ENCODE data around the gene GPR183.

GPR183 gene

DNA sequence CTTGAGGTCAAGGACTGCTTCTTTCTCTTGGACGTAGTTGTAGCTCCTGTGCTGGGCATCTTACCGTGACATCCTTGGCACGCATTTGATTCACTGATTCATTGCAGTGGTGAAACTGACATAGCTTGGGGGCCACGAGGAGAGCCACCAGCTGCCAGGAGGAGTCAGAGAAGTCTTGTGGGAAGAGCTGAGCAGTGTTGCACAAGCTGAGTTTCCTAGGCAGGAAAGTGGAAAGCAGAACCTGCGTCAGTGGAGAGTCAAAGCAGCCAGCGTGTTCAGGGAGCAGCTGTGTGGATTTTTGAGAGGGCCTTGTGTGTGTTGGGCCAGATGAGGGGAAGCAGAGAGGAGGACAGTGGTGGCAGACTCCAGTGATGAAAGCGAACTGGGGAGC is 5.3 kb upstream of the GPR183 start:
- no peak for DNase-seq (ENCODE audit: low read depth in 2 of 2)

DNA sequence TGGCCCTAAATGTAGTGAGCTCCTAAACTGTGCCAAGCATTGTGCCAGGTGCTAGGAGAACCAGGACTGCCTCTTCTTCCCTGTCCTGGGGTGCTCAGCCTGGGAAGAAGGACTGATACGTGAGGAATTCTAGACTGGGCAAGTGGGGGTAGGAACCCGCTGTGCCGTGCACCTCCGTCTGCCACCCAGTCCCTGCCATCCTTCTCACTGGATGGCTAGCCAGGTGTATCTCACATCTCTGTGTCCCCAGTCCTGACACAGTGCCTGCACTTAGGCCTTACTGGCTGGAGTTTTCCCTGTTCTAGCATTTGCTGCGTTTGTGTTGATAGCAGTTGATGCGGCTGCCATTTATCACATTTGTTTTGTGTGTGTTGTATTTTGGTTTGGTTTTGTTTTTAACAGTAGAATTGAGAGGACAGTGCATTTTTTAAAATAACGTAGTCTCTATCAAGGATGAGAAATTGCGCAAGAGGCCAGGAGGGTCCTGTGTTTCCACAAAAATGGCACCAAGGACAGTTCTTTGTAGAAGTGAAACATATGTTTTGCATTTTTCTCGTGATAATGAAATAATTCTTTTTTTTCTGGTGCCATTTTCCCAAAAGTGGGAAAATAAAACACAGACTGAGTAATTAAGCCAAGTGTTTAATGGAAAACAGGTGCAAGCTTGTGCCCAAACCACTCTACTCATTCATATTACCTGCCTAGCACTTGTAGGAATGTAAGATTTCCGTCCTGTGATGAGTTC is 4.7 kb upstream of the GPR183 start:
- no peak for DNase-seq (ENCODE audit: low read depth in 2 of 2)

DNA sequence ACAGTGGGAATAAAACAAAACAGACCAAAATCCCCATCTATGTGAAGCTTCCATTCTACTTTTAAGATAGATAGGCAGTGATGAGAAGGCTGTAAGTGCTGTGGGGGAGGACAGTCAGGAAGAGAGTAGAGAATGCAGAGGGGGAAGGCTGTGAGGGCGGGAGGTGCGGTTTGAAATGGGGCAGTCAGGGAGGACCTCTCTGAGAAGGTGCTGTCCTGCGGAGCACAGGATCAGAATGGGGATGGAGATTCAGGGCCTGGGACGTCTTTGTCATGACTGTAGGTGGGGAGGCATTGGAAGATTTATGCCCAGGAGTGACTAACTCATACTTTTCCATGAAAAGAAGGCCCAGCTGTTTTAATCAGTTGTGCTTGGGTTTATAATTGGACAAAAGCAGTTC is 3.9 kb upstream of the GPR183 start:
- no peak for DNase-seq (ENCODE audit: low read depth in 2 of 2)

GRCh38 chr13:99310382-99311031 is 3.3 kb upstream of the GPR183 start:
- no peak for DNase-seq (ENCODE audit: low read depth in 2 of 2)

DNA sequence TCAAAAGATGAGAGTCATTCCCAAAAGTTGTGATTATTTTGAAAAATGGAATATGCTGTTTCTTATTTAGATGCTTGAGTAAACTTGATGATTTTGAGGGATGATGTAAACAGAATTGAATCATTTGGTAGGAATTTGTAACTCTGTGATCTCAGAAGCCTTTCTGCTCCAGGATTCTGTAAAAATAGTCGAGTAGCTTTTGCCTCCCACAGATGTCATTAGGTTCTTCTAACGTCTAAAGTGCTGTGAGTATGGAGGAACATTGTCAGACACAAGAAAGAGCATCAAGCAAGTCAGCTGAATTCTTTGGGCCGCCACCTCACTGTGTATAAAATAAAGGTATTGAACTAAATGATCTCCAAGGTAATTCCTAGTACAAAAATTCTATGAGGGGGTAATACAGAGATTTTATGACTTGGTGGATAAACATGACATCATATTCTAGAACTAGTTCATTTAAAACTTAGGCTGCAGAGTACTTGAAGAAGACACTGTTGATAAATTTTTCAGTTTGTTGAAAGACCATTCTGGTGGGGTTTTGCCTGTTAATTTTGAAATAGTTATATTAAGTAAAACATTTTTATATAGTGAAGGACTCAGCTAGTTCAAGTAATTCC is 1.4 kb upstream of the GPR183 start:
- DNase-seq (ENCODE audit: low read depth in 2 of 2): no peak

GRCh38 chr13:99307648-99308339 is 595 bp upstream of the GPR183 start:
- peak in 1 of 2 donors; percentile 51 for DNase-seq (ENCODE audit: low read depth in 2 of 2)

GRCh38 chr13:99305566-99305965 is 1.6 kb downstream of the GPR183 start:
- DNase-seq (ENCODE audit: low read depth in 2 of 2): no peak

DNA sequence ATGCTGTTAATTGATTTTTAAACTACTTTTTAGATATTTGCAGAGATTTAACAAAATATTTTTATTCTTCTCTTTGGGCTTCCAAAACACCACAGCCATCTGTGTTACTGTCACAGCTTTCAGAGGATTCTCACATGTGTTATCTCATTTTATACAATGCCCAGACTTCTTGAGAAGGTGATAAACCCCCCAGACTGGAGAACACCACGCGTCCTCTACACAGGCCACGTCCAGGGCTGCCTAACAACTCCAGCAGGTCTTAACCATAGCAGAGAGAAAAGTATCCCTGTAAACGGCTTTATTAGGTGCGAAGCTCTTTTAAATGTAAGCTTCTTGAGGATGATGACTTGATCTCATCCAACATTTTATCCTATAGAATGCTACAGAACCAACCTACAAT is 2.0 kb downstream of the GPR183 start:
- no peak for DNase-seq (ENCODE audit: low read depth in 2 of 2)

GRCh38 chr13:99304541-99304940 is 2.7 kb downstream of the GPR183 start:
- DNase-seq (ENCODE audit: low read depth in 2 of 2): no peak

DNA sequence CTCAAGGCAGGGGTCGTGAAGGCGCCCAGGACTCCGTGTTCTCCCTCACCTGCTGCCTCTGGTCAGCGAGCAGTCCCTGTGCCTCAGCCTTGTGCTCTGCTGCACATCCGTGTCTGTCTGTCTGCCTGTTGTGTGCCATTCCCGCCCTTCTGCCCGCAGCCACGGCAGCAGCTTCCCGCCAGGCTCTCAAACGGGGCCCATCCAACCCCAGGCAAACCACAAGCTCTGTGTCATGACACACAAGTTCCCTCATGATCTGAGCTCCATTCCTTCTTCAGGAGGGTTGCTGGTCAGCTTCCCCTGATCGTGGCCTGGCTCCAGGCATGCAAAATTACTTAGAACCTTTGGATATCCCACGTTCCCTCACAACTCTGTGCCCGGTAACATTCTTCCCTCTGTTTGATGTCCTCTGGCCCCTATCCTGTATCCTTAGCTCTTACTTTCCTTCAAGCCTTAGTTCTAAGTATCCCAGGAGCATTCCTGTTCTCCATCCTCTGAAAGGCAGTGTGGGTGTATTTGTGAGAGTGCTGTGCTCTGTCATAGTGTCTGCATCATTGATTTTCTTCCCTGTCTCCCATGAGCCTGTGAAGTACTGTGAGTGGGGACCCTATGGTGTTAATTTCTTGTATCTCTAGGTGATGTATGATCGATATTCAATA is 3.2 kb downstream of the GPR183 start:
- DNase-seq (ENCODE audit: low read depth in 2 of 2): no peak

GRCh38 chr13:99302637-99303505 is 4.3 kb downstream of the GPR183 start:
- no peak for DNase-seq (ENCODE audit: low read depth in 2 of 2)

DNA sequence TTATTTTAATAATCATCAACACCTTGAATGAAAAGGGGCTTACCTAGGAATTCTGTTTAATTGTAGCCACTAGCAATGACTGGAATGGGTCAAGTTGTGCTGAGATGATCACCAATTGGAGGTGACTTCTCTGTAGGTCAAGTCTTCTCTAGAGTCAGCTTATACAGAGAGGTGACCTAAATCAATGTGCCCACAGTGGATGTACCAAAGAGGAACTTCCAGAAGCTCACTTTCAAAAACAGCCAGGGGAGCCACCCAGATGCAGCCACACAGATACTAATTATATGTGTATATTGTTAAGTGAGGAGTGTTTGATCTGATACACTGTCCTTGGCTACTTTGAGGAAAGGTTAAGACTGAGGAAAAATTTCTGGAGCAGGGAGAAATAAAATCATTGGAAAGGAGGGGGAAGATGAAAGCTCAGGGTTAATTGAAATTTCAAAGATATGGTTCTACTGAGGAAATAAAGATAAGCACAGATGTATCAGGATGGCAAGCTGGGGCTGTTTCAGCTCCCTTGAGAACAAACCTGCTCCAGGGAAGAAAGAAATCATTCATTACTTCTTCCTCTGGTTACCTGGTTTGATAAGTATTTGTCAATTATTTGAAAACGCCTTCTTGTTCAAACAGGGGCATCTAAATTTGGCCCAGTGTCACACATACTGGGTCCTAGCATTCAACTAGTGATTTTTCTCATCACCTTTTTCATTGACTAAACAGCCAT is 5.1 kb downstream of the GPR183 start:
- no peak for DNase-seq (ENCODE audit: low read depth in 2 of 2)

DNA sequence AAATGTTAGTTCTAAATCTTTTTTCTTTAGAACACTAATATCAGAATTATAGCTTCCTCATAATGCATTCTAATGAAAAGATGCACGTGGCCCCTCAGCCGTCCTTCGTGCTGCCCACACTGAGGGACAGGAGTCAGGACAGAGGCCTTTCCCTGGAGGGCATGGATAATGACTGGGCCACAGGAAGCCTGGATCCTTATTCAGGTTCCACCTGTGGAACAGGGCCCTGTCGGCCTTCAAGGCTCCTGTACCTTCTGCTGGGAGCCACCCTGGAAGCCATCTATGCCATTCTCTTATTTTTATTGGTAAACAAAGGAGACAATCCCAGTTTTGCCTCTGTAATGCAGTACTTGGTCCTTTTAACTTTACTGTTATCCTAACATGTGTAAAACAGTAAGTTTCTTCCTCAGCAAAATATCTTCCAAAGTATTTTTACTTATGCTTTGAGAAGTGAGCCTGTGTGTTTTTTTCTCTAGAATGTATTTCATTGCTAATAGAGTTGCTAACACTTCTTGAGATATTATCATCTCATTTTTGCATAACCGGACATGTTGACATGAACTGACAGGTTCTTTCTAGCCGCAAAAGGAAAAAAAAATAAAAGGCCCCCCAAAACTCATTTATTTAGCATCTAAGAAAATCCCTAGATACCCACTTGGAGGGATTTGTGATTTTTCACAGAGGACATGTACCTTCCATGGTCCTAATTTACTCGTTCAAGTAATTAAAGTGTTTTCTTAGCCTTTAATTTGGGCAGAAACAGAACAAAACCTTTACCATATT is 6.0 kb downstream of the GPR183 start:
- DNase-seq (ENCODE audit: low read depth in 2 of 2): no peak

DNA sequence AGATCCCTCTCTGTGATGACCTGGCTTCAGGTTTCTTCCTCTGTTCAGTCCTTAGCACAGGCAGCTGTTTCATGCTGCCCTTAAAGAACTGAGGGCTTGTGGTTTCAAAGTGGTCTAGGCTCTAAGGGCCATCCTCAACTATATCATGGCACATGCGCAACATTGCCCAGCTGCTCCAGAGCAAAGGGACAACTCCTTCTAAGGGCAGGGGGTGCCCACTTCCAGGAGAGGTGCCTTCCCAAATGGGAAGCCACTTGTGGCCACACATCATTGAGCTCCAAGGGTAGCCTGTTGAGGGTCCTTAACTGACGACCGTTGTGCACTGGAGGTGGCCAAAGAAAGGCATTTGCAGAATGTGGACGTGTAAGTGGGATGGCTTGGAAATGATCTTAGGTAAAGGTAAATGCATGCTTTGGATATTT is 7.3 kb downstream of the GPR183 start:
- DNase-seq (ENCODE audit: low read depth in 2 of 2): no peak

DNA sequence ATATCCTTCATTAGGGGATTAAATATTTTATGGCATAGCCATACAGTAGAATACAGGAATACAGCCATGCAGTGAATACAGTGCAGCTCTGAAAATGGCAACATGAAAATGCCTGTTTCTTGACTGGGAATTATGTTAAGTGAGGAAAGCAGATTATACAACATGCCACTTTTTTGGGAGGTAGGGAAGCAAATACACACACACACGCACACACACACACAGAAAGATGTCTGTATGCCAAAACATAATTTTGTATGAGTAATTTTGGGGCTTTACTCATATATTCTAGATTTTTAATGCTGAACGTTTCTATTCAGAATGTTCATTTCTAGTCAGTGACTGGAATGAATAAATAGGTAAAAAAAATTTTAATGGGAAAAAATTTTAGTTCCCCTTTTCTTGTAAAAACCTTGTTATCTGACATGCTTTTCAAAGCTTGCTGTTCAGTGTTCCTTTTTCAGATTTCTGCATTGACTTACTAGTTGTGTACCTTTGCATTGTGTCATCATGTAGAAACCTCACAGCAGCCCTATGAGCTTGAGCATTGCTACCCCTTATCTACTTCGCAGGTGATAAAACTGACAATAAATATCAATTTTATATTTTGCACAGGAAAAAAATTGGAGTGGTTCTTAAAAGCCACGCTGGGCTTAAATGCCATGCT is 7.8 kb downstream of the GPR183 start:
- no peak for DNase-seq (ENCODE audit: low read depth in 2 of 2)

DNA sequence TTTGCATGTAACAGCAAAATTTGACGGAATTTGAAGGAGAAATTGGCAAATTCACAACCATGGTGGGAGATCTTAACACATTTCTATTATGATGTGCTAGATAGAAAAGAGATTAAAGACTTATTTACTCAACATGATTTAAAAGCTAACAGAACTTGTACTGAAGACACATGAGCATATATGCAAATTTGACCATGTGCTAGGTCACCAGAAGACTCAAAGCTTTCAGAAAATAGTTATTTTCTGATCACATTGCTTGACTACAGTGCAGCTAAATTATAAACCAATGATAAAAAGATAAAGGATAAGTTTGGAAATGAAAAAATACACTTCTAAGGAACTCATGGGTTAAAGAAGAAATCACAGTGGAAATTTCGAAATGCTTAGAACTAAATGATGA is 9.1 kb downstream of the GPR183 start:
- DNase-seq (ENCODE audit: low read depth in 2 of 2): no peak

GRCh38 chr13:99297331-99297730 is 9.9 kb downstream of the GPR183 start:
- no peak for DNase-seq (ENCODE audit: low read depth in 2 of 2)

GRCh38 chr13:99296398-99296797 is 10.8 kb downstream of the GPR183 start:
- no peak for DNase-seq (ENCODE audit: low read depth in 2 of 2)
